DMS79 treated with DMSO at 0.1 percent for 48 hours (cell line): ENCODE results near the gene UBAP2.

Experiments used
- DNase-seq: peaks from one replicate; lab custom pipeline; 2025; lab: John Stamatoyannopoulos, UW

The UBAP2 gene

GRCh38 chr9:33921967-33922895 lies 126.5 kb downstream of the UBAP2 start:
- no peak for DNase-seq

DNA sequence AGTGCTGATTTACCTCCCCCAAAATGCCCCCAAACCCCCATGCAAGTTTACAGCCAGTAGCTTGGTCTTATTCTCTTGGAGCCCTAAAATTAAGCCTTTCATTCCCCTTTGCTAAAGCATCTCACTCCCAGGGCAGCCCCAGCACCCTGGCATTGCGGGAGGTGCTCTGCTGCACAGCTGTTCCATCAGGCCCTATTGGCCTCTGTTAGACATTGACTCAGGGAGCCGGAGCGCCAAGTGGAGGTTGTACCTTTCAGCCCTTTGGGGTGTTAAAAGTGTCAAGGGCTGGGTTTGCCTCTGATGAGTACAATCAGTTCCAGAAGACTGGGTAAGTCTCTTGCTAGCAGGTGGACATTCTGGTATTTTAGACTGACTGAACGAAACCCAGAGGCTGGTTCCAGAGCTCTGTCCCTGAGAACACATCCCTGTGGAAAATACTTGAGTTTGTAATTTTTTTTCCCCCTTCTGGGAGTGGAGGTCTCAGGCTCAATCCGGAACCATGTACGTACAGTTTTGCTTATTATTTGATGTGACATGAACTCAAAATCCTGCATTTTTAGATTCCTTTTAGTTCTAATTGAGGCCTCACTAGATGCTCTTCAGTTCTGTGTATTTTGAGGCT lies 129.3 kb downstream of the UBAP2 start:
- DNase-seq = no peak

DNA sequence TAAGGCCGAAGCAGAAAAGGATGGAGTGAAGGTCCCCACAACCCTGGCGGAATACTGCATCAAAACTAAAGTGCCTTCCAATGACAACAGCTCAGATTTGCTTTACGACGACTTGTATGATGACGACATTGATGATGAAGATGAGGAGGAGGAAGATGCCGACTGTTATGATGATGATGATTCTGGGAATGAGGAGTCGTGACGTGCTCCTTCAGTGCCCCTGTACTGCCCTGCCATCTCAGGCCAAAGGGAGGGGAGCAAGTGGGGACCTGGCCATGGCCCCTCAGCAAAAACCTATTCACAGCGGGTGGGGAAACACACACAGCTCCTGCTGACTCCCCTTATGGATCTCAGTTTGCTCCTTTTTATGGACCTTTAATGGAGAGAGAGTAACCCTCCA lies 131.7 kb downstream of the UBAP2 start:
- DNase-seq = no peak

DNA sequence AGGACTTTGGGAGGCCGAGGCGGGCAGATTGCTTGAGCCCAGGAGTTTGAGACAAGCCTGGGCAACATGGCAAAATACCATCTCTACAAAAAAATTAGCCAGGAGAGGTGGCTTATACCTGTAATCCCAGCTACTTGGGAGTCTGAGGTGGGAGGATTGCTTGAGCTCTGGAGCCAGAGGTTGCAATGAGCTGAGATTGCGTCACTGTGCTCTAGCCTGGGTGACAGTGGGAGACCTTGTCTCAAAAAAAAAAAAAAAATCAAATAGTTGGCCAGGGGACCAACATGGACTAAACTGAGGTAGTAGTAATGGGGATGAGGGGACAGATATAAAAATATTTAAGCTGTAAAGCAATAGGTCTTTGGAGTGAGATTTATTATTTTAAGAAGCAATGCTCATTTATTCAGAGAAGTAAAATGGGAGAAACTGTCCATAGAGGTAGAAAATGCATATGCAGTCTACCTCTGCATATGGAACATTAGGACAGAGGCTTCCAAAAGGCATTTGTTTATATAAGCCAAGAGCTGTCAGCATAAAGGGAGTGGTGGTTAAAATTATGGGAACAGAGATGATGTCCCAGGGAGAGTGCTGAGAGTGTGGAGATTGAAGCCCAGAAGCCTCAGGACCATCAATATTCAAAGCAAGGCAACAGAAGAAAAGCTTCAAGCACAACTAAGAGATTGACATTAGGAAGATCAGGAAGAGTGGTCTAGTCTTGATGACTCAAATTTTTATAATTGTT lies 133.6 kb downstream of the UBAP2 start:
- no peak for DNase-seq

DNA sequence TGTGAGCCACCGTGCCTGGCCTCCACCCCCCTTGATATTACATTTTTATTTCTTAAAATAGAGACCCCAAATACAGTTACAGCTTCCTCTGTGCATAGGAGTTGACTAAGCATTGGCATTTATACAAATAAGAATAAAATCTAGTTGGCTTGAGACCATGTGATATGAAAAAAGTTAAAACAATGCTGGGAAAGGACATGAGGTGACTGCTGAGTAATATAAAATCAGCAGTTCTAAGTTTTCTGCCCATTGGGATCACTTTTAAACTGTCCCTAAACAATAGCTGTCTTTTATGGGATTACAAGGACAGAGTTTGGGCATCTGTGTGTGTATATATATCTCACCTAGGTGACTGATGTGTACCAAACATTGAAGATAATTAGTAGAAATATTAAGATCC lies 135.1 kb downstream of the UBAP2 start:
- no peak for DNase-seq

DNA sequence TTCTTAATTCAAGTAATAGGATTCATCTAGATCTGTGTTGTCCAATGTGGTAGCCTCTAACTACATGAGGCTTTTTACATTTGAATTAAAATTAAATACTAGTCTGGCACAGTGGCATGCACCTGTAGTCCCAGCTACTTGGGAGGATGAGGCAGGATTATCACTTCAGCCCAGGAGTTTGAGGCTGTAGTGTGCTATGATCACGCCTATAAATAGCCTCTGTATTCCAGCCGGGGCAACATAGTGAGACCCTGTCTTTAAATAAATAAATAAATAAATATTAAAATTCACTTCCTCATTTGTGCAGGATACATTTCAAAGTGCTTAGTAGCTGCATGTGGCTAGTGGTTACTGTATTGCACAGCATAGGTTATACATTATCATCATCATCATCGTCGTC lies 139.9 kb downstream of the UBAP2 start:
- DNase-seq = no peak

DNA sequence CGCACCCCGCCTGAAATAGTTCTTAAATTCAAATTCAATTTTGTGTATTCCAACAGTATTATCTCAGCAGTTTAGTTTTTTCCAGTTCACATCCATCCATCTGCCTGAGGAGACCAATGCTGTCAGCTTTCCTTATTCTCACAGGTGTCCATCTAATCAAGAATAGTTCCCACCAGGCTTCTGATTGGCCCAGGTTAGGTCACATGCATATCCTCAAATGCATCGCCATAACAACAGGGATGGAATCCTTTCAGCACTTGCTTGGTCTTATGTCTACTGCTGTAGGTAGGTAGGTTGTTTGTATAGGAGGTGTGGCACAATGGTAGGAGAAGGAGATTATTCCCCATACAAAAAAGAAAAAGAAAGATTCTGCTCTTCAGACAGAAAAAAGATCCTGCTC lies 140.6 kb downstream of the UBAP2 start:
- DNase-seq = no peak

DNA sequence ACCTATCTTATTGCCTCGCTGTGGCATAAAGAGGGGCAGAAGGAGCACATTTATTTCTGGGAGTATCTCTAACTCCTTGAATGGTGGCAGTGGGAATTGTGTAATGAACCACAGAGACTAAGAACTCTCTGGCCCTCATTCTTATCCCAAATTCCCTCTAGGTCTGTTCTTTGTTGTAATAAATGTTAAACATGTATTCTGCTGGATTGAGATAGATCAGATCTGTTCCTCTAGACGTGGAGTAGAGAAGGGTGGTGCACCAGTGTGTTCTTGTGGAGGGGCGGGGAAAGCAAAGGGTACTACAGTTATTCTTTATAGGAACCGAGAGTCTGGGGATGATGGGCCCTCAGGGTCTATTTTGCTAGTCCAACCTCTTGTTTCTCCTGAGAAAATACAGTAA lies 141.3 kb downstream of the UBAP2 start:
- DNase-seq = no peak

GRCh38 chr9:33906769-33907168 lies 141.9 kb downstream of the UBAP2 start:
- DNase-seq = no peak

GRCh38 chr9:33905137-33905536 lies 143.6 kb downstream of the UBAP2 start:
- DNase-seq = no peak

- no peak for DNase-seq
Measured at GRCh38 chr9:33903157-33903780, 145.4 kb downstream of the UBAP2 start.

DNA sequence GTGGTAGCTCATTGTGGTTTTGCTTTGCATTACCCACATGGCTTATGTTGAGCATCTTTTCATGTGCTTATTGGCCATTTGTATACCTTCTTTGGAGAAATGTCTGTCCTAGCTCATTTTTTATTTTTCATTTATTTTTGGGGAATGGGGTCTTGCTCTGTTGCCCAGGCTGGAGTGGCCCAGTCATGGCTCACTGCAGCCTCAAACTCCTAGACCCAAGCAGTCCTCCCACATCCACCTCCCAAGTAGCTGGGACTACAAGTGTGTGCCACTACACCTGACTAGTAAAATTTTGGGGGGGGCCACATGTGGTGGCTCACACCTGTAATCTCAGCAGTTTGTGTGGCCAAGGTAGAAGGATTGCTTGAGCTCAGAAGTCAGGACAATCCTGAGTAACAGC lies 154.4 kb downstream of the UBAP2 start:
- no peak for DNase-seq

- DNase-seq = no peak
Measured at GRCh38 chr9:33893861-33894260, 154.8 kb downstream of the UBAP2 start.

DNA sequence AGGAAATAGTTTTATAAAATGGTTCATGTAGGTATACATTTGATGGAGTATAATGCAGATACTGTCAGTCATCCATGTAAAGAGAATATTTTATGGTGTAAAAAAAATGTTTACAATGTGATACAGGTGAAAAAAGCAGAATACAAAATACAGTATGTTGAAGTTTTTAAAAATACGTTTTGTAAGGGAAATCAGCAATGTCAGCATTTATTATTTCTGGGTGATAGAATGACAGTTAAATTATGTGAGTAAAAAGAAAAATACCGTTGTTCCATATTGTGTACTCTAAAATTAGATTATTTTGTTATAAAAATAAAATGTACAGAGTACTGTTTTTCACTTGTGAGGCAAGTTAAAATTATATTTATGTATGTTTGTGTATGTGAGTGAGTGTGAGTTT lies 162.7 kb downstream of the UBAP2 start:
- DNase-seq = no peak

- DNase-seq = peak; percentile 84
Measured at GRCh38 chr9:33884856-33885701, 163.6 kb downstream of the UBAP2 start.

DNA sequence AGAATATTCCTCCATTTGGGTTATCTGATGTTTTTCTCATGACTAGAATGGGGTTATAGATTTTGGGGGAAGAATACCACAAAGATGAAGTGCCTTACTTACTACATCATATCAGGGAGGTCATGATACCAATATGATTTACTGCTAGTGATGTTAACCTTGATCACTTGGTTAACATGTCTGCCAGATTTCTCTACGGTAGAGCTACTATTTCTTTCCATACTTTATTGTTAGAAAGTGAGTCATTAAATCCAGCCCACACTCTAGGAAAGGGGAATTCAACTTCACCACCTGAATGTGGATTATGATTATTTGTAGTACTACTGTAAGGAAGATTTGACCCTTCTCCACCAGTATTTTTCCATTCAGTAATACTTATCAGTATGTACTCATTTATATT lies 167.1 kb downstream of the UBAP2 start:
- no peak for DNase-seq

GRCh38 chr9:33880211-33881089 lies 168.2 kb downstream of the UBAP2 start:
- DNase-seq = no peak

- no peak for DNase-seq
Measured at GRCh38 chr9:33878691-33879366, 169.9 kb downstream of the UBAP2 start.

- no peak for DNase-seq
Measured at GRCh38 chr9:33877727-33878489, 170.8 kb downstream of the UBAP2 start.
